KOPT-K1 (cell line): ENCODE measurements around the gene CLMN.

Source experiments
- H3K27ac ChIP-seq: fragments of 200-600 bp; sonication (generic); 2 replicates; pipeline ENCODE4 v1.5.1; 2016; ENCODE audit warnings: antibody characterized with exemption, mild to moderate bottlenecking, low read depth, low read length; ENCODE audit not compliant: poor library complexity, severe bottlenecking
- H3K36me3 ChIP-seq: fragments of 200-600 bp; sonication (generic); 2 replicates; pipeline ENCODE4 v1.5.1; 2017; ENCODE audit warnings: antibody characterized with exemption, mild to moderate bottlenecking, low read length, moderate library complexity; ENCODE audit not compliant: insufficient read depth
- H3K9me3 ChIP-seq: fragments of 200-600 bp; sonication (generic); 2 replicates; pipeline ENCODE4 v1.5.1; 2017; ENCODE audit warnings: antibody characterized with exemption, low read length, mild to moderate bottlenecking; ENCODE audit not compliant: insufficient read depth, poor library complexity, severe bottlenecking

CLMN gene

GRCh38 chr14:95261616-95262510, 57.8 kb downstream of the CLMN start:
- H3K9me3 ChIP-seq = no peaks in the 10 kb centered on the region
- no peaks in the 10 kb centered on the region for H3K36me3 ChIP-seq
- no peak overlapping the region for H3K27ac ChIP-seq

- Histone ChIP-seq H3K9me3 (no peaks in the 10 kb centered on the region), H3K36me3 (no peaks in the 10 kb centered on the region), H3K27ac (no peak overlapping the region)
Measured at GRCh38 chr14:95260537-95261361, 59.0 kb downstream of the CLMN start.

GRCh38 chr14:95258754-95259593, 60.7 kb downstream of the CLMN start:
- Histone ChIP-seq H3K9me3 (no peaks in the 10 kb centered on the region), H3K36me3 (no peaks in the 10 kb centered on the region), H3K27ac (no peak overlapping the region)

- Histone ChIP-seq H3K9me3 (no peaks in the 10 kb centered on the region), H3K36me3 (no peaks in the 10 kb centered on the region), H3K27ac (no peak overlapping the region)
Measured at GRCh38 chr14:95258156-95258555, 61.6 kb downstream of the CLMN start.

GRCh38 chr14:95257521-95257920, 62.2 kb downstream of the CLMN start:
- no peak overlapping the region for H3K27ac ChIP-seq
- no peaks in the 10 kb centered on the region for H3K36me3 ChIP-seq
- no peaks in the 10 kb centered on the region for H3K9me3 ChIP-seq

GRCh38 chr14:95256776-95257060, 63.0 kb downstream of the CLMN start:
- H3K27ac ChIP-seq = no peak overlapping the region
- no peaks in the 10 kb centered on the region for H3K9me3 ChIP-seq
- H3K36me3 ChIP-seq = no peaks in the 10 kb centered on the region

- Histone ChIP-seq H3K27ac (no peak overlapping the region), H3K36me3 (no peaks in the 10 kb centered on the region), H3K9me3 (no peaks in the 10 kb centered on the region)
Measured at GRCh38 chr14:95256002-95256775, 63.5 kb downstream of the CLMN start.

- Histone ChIP-seq H3K9me3 (no peaks in the 10 kb centered on the region), H3K27ac (no peak overlapping the region), H3K36me3 (no peaks in the 10 kb centered on the region)
Measured at GRCh38 chr14:95255487-95255886, 64.2 kb downstream of the CLMN start.

GRCh38 chr14:95255013-95255412, 64.7 kb downstream of the CLMN start:
- Histone ChIP-seq H3K36me3 (no peaks in the 10 kb centered on the region), H3K9me3 (no peaks in the 10 kb centered on the region), H3K27ac (no peak overlapping the region)

GRCh38 chr14:95254288-95254687, 65.4 kb downstream of the CLMN start:
- Histone ChIP-seq H3K27ac (no peak overlapping the region), H3K9me3 (no peaks in the 10 kb centered on the region), H3K36me3 (no peaks in the 10 kb centered on the region)

GRCh38 chr14:95253039-95253630, 66.6 kb downstream of the CLMN start:
- Histone ChIP-seq H3K9me3 (no peaks in the 10 kb centered on the region), H3K36me3 (no peaks in the 10 kb centered on the region), H3K27ac (no peak overlapping the region)

- Histone ChIP-seq H3K9me3 (no peaks in the 10 kb centered on the region), H3K36me3 (no peaks in the 10 kb centered on the region), H3K27ac (no peak overlapping the region)
Measured at GRCh38 chr14:95252219-95252618, 67.5 kb downstream of the CLMN start.

GRCh38 chr14:95250936-95251335, 68.8 kb downstream of the CLMN start:
- no peaks in the 10 kb centered on the region for H3K9me3 ChIP-seq
- no peak overlapping the region for H3K27ac ChIP-seq
- H3K36me3 ChIP-seq = no peaks in the 10 kb centered on the region

GRCh38 chr14:95250140-95250769, 69.5 kb downstream of the CLMN start:
- Histone ChIP-seq H3K36me3 (no peaks in the 10 kb centered on the region), H3K27ac (no peak overlapping the region), H3K9me3 (no peaks in the 10 kb centered on the region)
